Heart left ventricle (tissue), 16 donors: Measurements from ENCODE around the gene STT3B. TPM values are rescaled to one million over a fixed set of nuclear protein-coding genes. Genes with fewer than 3 reads are reported as not detected.

Experiments used
- ATAC-seq, 4 donors: fragments of 200-7000 bp; cut with Tn5 transposase; one replicate each; pipeline ENCODE4 v1.9.1; 2020 to 2022; ENCODE audit warnings: moderate library complexity in 4 of 4, mild to moderate bottlenecking in 3 of 4, moderate number of reproducible peaks in 1 of 4
- DNase-seq, 5 donors: peaks; one replicate each; pipeline ENCODE4 v3.0.0-alpha.2; 2020
- H3K27ac ChIP-seq, 12 donors: fragments of 200-600 bp; sonication (generic) in 4 of 12; one replicate each; pipeline versions ENCODE4 v1.5.0 to v1.8.0; 2016 to 2022; ENCODE audit warnings: mild to moderate bottlenecking in 2 of 12
- H3K27me3 ChIP-seq, 9 donors: fragments of 200-600 bp; sonication (generic) in 2 of 9; one replicate each; pipeline versions ENCODE4 v1.5.1 to v1.8.0; 2016 to 2022; ENCODE audit warnings: mild to moderate bottlenecking in 3 of 9
- H3K36me3 ChIP-seq, 9 donors: fragments of 200-600 bp; sonication (generic) in 2 of 9; one replicate each; pipeline versions ENCODE4 v1.5.0 to v1.8.0; 2018 to 2022; ENCODE audit warnings: mild to moderate bottlenecking in 2 of 9
- H3K4me1 ChIP-seq, 12 donors: fragments of 200-600 bp; sonication (generic) in 4 of 12; one replicate each; pipeline versions ENCODE4 v1.5.0 to v1.8.0; 2016 to 2022; ENCODE audit warnings: mild to moderate bottlenecking in 3 of 12
- H3K4me3 ChIP-seq, 12 donors: fragments of 200-600 bp; sonication (generic) in 4 of 12; one replicate each; pipeline versions ENCODE4 v1.5.0 to v1.8.0; 2017 to 2022; ENCODE audit warnings: mild to moderate bottlenecking in 9 of 12, moderate library complexity in 4 of 12
- H3K9me3 ChIP-seq, 12 donors: fragments of 200-600 bp; sonication (generic) in 4 of 12; one replicate each; pipeline versions ENCODE4 v1.5.0 to v1.8.0; 2016 to 2022; ENCODE audit warnings: mild to moderate bottlenecking in 1 of 12
- CTCF ChIP-seq, 12 donors: fragments of 200-600 bp; sonication (generic) in 4 of 12; IDR thresholded peaks; one replicate each; pipeline versions ENCODE4 v1.5.0 to v1.8.0; 2018 to 2022; ENCODE audit warnings: antibody characterized with exemption in 12 of 12, mild to moderate bottlenecking in 5 of 12
- POLR2A ChIP-seq, 2 donors: fragments of 450-650 bp; IDR thresholded peaks; one replicate each; pipeline ENCODE4 v1.6.1; 2017; ENCODE audit warnings: antibody characterized with exemption in 2 of 2, mild to moderate bottlenecking in 2 of 2, moderate library complexity in 2 of 2
- WGBS, 4 donors: extraction: QIAGEN DNeasy Blood & Tissue Kit in 2 of 4; methylation state at CpG; one replicate each; pipeline versions ENCODE4 v1.1.5 to v1.1.7; 2013 to 2018; 5-methylcytosine and 5-hydroxymethylcytosine counted together
- intact Hi-C, 10 donors: fragments of 100-400 bp; cut with DNase I; formaldehyde crosslinking; loops; one replicate each; pipeline versions ENCODE4 v1.11.1 to v1.14.2; 2022
- polyA plus RNA-seq, 2 donors: library from polyadenylated mRNA; stranded (reverse); fragments of 200-250 nt; gene quantifications; one replicate each; pipeline ENCODE4 v1.2.3, GENCODE V29; 2013
- total RNA-seq, 9 donors: library from RNA; depleted of rRNA in 2 of 9; stranded (reverse); fragments of >200 nt in 2 of 9; fragmentation: NEBNext Ultra II Directional in 3 of 9; extraction: Animal tissue kit (Norgen Biotek cat#: 25700) in 3 of 9; gene quantifications; one replicate each; pipeline versions ENCODE4 v1.1.0 to v1.2.4, GENCODE V29; 2016 to 2023
- donor health status: ischemic (EF 13 %, LVEDD 7.1; RV severe dilation, severe dysfunction).
- donor health status: healthy with polysubstance abuse.
- donor health status: DM: no; HTN: yes; CAD: no.
- donor health status: DM: no; HTN: no; CAD: no.
- donor health status: ischemic (EF 25% LVEDD 6.9; RV normal size, moderate dysfunction).
- donor health status: ischemic (EF 25% LVEDD 5.7; RV mildly dilated, moderate dysfunction).
- donor health status: healthy.
- donor health status: DM: yes; HTN: yes; CAD: no.
- donor health status: ischemic (EF 35%, LVEDD 5.7; RV mildly dilated, moderate dysfunction).
- donor health status: nonischemic (EF 11% LVEDD 7.7; RV severe dilation, severe dysfunction).
- donor health status: DM: yes; HTN: yes; CAD: no.
- donor health status: PGD.
- donor health status: ischemic (EF 29% LVEDD 5.4; RV normal size, mild dysfunction).
- donor health status: nonischemic (EF 23%, LVEDD 6.1; RV moderate dilation, normal function).

STT3B gene
- total and polyA plus RNA-seq, 11 donors: 30.2 to 109 (median 90.4) TPM

- 76 to 93% (median 89%) methylated on average over 8 of the region's 8 CpGs for WGBS, 4 donors
- H3K27me3 ChIP-seq: no peaks in the 10 kb centered on the region
- ATAC-seq (peak in 2 of 4 donors; percentile 20 to 41), DNase-seq (no peak)
- no peak for TF ChIP-seq POLR2A (IDR thresholded peaks at IDR 0.05)
- TF ChIP-seq CTCF (IDR thresholded peaks at IDR 0.05): no peak
- H3K27ac ChIP-seq: no peak overlapping the region
- no peaks in the 10 kb centered on the region for H3K36me3 ChIP-seq
- intact Hi-C loops: loop anchor here in 2 of 10 donors (5.0 to 10.0 kb wide), 2 partner anchors 35 to 52 kb away; no protein-coding TSS in a partner anchor
- peaks cover 0 to 65% (median 24%) of the 10 kb centered on the region in 12 donors for H3K4me1 ChIP-seq
- H3K4me3 ChIP-seq: no peak overlapping the region
- H3K9me3 ChIP-seq: peaks cover 0 to 31% (median 10%) of the 10 kb centered on the region in 12 donors
Measured at GRCh38 chr3:31562525-31562924, 29.8 kb downstream of the STT3B start.

GRCh38 chr3:31565288-31565687 is 32.6 kb downstream of the STT3B start:
- Histone ChIP-seq H3K27ac (peak overlapping the region in 2 of 12 donors; percentile 1 to 12), H3K27me3 (no peaks in the 10 kb centered on the region), H3K36me3 (no peaks in the 10 kb centered on the region), H3K4me1 (peaks cover 0 to 82% (median 33%) of the 10 kb centered on the region in 12 donors), H3K9me3 (peaks cover 0 to 12% (median 5%) of the 10 kb centered on the region in 12 donors), H3K4me3 (no peak overlapping the region)
- TF ChIP-seq POLR2A (IDR thresholded peaks at IDR 0.05): no peak
- TF ChIP-seq CTCF (IDR thresholded peaks at IDR 0.05): no peak
- WGBS, 4 donors: 34 to 44% (median 36%) methylated on average over 1 of the region's 1 CpG
- intact Hi-C loops: loop anchor here in 1 of 10 donors (10.0 kb wide), 1 partner anchor 50 kb away; no protein-coding TSS in a partner anchor
- ATAC-seq (peak in 1 of 4 donors; percentile 40), DNase-seq (no peak)

- WGBS, 4 donors: 68 to 78% (median 76%) methylated on average over 1 of the region's 1 CpG
- intact Hi-C loops: loop anchor here in 1 of 10 donors (10.0 kb wide), 1 partner anchor 48 kb away; no protein-coding TSS in a partner anchor
- H3K27ac ChIP-seq: no peak overlapping the region
Measured at GRCh38 chr3:31567036-31567435, 34.3 kb downstream of the STT3B start.

GRCh38 chr3:31568649-31569048 is 35.9 kb downstream of the STT3B start:
- intact Hi-C loops: loop anchor here in 1 of 10 donors (10.0 kb wide), 1 partner anchor 46 kb away; no protein-coding TSS in a partner anchor
- H3K9me3 ChIP-seq: no peaks in the 10 kb centered on the region
- H3K36me3 ChIP-seq: no peaks in the 10 kb centered on the region
- DNase-seq: no peak
- WGBS, 4 donors: 88 to 100% (median 94%) methylated on average over 1 of the region's 1 CpG
- no peak overlapping the region for H3K27ac ChIP-seq
- H3K27me3 ChIP-seq: no peaks in the 10 kb centered on the region
- no peak overlapping the region for H3K4me3 ChIP-seq
- peaks cover 0 to 89% (median 43%) of the 10 kb centered on the region in 12 donors for H3K4me1 ChIP-seq
- ATAC-seq: no peak
- no peak for TF ChIP-seq POLR2A (IDR thresholded peaks at IDR 0.05)
- TF ChIP-seq CTCF (IDR thresholded peaks at IDR 0.05): no peak

More at GRCh38 chr3:31567036-31567435, 34.3 kb downstream of the STT3B start:
- ATAC-seq (peak in 2 of 4 donors; percentile 55 to 70), DNase-seq (no peak)
- no peak overlapping the region for H3K4me3 ChIP-seq
- no peaks in the 10 kb centered on the region for H3K36me3 ChIP-seq
- H3K4me1 ChIP-seq: peaks cover 0 to 89% (median 38%) of the 10 kb centered on the region in 12 donors
- H3K27me3 ChIP-seq: no peaks in the 10 kb centered on the region
- TF ChIP-seq CTCF (IDR thresholded peaks at IDR 0.05) (peak in 11 of 12 donors; percentile 30 to 64 (median 43)), POLR2A (IDR thresholded peaks at IDR 0.05) (no peak)
- H3K9me3 ChIP-seq: no peaks in the 10 kb centered on the region
